WERI-Rb-1 (cell line): Measurements from ENCODE around the gene SQSTM1.

Experiments used
- DNase-seq: peaks from one replicate; pipeline ENCODE4 v3.0.0-alpha.2; 2020
- H3K27ac ChIP-seq: fragments of 250-450 bp; sonication (Bioruptor Pico); 2 replicates; pipeline ENCODE4 v1.5.1; 2020; ENCODE audit warnings: mild to moderate bottlenecking, moderate library complexity
- H3K27me3 ChIP-seq: fragments of 250-450 bp; sonication (Bioruptor Pico); 2 replicates; pipeline ENCODE4 v1.5.1; 2021; ENCODE audit warnings: mild to moderate bottlenecking, low read depth, moderate library complexity; ENCODE audit not compliant: insufficient read depth, severe bottlenecking
- H3K36me3 ChIP-seq: fragments of 250-450 bp; sonication (Bioruptor Pico); 2 replicates; pipeline ENCODE4 v1.5.1; 2020; ENCODE audit warnings: mild to moderate bottlenecking, moderate library complexity
- H3K4me3 ChIP-seq: 2 replicates; pipeline ENCODE4 v1.5.1; 2011; ENCODE audit warnings: low read depth, mild to moderate bottlenecking, control low read depth, low read length
- H3K9me3 ChIP-seq: fragments of 250-450 bp; sonication (Bioruptor Pico); 2 replicates; pipeline ENCODE4 v1.5.1; 2021; ENCODE audit warnings: mild to moderate bottlenecking, moderate library complexity; ENCODE audit not compliant: severe bottlenecking
- CTCF ChIP-seq: IDR thresholded peaks from 2 replicates; pipeline ENCODE4 v1.5.1; 2011; ENCODE audit warnings: low read depth, mild to moderate bottlenecking, control low read depth, inconsistent platforms, low read length

SQSTM1 gene

GRCh38 chr5:179802950-179803562, 17.6 kb upstream of the SQSTM1 start:
- TF ChIP-seq CTCF = no peak
- Histone ChIP-seq H3K4me3 (no peak overlapping the region), H3K27me3 (no peaks in the 10 kb centered on the region), H3K9me3 (no peaks in the 10 kb centered on the region), H3K27ac (no peak overlapping the region), H3K36me3 (no peaks in the 10 kb centered on the region)
- DNase-seq = no peak

GRCh38 chr5:179803651-179804554, 16.8 kb upstream of the SQSTM1 start:
- Histone ChIP-seq H3K36me3 (no peaks in the 10 kb centered on the region), H3K4me3 (no peak overlapping the region), H3K27ac (no peak overlapping the region), H3K27me3 (no peaks in the 10 kb centered on the region), H3K9me3 (no peaks in the 10 kb centered on the region)
- DNase-seq = no peak
- no peak for TF ChIP-seq CTCF

- no peak for DNase-seq
- no peaks in the 10 kb centered on the region for H3K27me3 ChIP-seq
- H3K4me3 ChIP-seq = no peak overlapping the region
- no peaks in the 10 kb centered on the region for H3K36me3 ChIP-seq
- no peak overlapping the region for H3K27ac ChIP-seq
- H3K9me3 ChIP-seq = no peaks in the 10 kb centered on the region
- TF ChIP-seq CTCF = no peak
Observed at GRCh38 chr5:179804555-179804947, 16.2 kb upstream of the SQSTM1 start.

- no peak for DNase-seq
- TF ChIP-seq CTCF = no peak
- no peaks in the 10 kb centered on the region for H3K36me3 ChIP-seq
- no peaks in the 10 kb centered on the region for H3K27me3 ChIP-seq
- H3K4me3 ChIP-seq = peak overlapping the region; percentile 47
- no peaks in the 10 kb centered on the region for H3K9me3 ChIP-seq
- H3K27ac ChIP-seq = peak overlapping the region; percentile 43; the same call in 1 of the 2 replicates
Observed at GRCh38 chr5:179805070-179805528, 15.6 kb upstream of the SQSTM1 start.

GRCh38 chr5:179805529-179806249, 15.0 kb upstream of the SQSTM1 start:
- no peak for TF ChIP-seq CTCF
- peak overlapping the region; percentile 47 for H3K4me3 ChIP-seq
- no peaks in the 10 kb centered on the region for H3K36me3 ChIP-seq
- no peaks in the 10 kb centered on the region for H3K9me3 ChIP-seq
- peak overlapping the region; percentile 43 for H3K27ac ChIP-seq
- H3K27me3 ChIP-seq = no peaks in the 10 kb centered on the region
- DNase-seq = no peak
